GM21529 (cell line): Measurements from ENCODE around the gene SMIM12.
"Not testable (repeated sequence)": the region's sequence is repeated elsewhere in the genome, so short reads cannot be mapped to it uniquely, and the experiment has no call there.

ENCODE experiments used
- ATAC-seq: cut with Tn5 transposase; IDR thresholded peaks from one replicate; pipeline ENCODE4 v1.9.1; 2021; ENCODE audit not compliant: unreplicated experiment

The SMIM12 gene

GRCh38 chr1:34844252-34844634, 15.3 kb downstream of the SMIM12 start:
- ATAC-seq, result no peak

GRCh38 chr1:34843392-34844251, 15.9 kb downstream of the SMIM12 start:
- no peak for ATAC-seq

- ATAC-seq, result no peak
Measured at GRCh38 chr1:34842952-34843371, 16.6 kb downstream of the SMIM12 start.

DNA sequence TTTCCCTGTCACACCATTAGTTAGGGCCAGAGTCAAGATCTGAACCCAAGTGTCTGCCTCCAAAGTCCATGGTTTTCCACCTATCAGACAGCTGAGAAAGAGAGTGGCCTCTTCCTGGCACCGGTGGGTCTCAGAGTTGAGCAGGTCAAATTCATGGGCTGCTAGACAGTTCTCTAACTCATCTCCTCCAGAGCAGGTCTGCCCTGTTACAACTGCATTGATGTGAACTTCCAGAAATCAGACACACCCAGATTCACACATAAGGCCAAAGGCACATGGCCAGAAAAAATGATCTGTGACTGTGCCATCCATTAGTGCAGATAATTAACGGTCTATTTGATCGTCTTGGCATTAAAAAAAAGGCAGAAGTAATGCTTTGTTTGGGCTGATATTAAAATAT, 17.5 kb downstream of the SMIM12 start:
- no peak for ATAC-seq

- ATAC-seq, result no peak
Measured at GRCh38 chr1:34840426-34840825, 19.1 kb downstream of the SMIM12 start.

DNA sequence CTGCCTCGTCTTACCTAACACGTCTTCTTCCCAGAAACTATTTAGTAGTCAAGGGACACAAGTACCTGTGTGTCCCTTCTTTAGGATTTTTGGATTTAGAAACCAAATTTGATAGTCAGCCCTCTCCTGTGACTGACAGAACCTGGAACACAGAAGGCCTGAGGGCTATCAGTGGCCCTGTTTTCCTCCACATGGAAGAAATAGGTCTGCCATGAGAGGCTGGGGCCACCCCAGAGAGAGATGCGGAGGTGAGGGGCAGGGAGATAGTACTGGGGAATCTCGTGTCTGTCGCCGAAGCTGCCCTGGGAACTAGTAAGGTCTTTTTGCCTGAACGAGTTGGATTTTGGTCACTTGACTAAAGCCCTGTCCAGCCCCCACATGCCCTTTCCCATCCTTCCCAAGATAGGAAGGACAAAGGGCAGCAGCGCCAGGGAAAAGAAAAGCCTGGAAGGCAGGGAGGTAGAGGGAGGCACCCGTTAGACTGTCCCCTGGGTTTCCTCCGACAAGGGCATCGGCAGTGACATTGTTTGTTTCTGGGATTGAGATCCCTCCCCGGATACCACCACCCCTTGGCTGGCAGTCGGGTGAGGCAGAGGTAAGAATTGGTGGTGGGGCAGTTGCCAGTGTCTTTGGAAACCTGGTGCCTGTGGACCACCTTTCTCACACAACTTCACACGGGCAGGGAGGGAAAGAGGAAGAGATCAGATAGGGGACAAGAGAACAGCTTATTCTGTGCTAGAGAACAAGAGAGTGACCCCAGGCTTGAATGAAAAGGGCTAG, 19.8 kb downstream of the SMIM12 start:
- ATAC-seq, result no peak

- no peak for ATAC-seq
Measured at GRCh38 chr1:34833711-34834110, 25.8 kb downstream of the SMIM12 start.

- no peak for ATAC-seq
Measured at GRCh38 chr1:34831721-34832246, 27.8 kb downstream of the SMIM12 start.

DNA sequence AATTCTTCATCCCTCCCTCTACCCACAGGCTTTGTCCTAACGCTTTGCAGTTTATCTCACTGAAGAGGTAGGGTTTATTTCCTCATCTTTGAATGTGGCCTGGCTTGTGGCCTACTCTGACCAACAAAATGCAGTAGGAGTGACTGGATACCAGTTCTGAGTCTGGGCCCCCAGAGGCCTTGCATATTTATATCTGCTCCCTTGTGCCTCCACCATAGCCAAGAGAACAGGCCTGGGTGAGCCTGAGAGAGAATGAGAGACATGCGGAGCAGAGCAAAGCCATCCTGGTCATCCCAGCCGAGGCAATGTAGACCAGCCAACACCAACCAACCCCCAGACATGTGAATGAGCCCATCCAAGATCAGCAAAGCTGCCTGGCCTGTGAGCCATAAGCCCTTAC, 30.3 kb downstream of the SMIM12 start:
- no peak for ATAC-seq

- ATAC-seq, result no peak
Measured at GRCh38 chr1:34828611-34829010, 30.9 kb downstream of the SMIM12 start.

DNA sequence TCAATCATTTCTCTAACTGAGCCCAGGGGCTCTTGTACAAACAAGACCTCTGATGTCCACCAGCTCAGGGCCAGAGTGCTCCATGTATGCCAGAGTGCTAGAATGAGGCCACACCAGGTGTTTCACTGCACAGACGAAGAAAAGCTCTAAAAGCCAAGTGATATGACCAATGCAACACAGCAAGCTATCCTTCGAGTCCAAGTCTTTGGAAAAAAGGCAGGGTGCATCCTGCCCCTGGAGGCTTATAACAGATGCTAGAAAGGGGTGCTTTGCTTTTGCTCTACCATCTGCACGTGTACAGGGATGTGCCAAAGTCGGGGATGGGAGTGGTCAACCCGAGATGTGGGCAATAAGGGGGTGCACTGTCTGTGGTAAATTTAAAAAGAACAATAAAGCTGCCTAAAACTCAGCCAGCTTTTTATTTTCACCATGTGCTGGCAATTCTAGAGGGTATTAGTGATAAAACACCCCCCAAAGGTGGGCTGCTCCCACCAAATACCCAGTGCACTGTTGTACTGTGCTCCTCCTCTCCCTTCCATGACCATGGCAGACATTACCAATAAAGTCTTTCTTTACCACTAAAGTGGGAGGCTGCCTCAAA, 32.1 kb downstream of the SMIM12 start:
- no peak for ATAC-seq

GRCh38 chr1:34825455-34826091, 34.0 kb downstream of the SMIM12 start:
- no peak for ATAC-seq

DNA sequence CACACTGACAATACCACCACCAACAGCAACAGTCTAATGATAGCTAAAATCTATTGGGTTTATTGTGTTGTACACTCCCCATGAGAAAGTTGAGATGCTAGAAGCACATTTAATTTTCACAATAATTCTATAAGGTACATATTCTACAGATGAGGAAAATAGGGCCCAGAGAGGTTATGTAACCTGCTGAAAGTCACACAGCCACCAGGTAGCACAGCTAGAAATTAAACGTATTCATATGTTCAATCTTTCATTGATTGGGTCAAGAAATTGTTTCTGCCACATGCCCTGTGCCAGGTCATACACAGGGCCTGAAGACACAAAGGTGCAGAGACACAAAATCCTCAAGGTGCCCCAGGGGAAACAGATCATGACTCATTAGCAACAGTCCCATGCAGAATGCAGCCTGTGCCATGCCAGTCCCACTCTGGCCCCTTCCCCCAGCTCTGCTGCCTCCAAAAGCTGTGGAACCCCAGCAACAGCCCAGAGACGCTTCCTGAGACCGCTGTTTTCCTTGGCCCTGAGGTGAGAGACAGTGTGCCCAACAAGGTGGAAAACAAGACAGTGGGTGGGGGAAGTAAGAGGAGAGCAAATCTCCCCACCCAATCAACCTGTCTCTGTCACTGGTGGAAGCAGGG, 34.6 kb downstream of the SMIM12 start:
- ATAC-seq, result no peak

DNA sequence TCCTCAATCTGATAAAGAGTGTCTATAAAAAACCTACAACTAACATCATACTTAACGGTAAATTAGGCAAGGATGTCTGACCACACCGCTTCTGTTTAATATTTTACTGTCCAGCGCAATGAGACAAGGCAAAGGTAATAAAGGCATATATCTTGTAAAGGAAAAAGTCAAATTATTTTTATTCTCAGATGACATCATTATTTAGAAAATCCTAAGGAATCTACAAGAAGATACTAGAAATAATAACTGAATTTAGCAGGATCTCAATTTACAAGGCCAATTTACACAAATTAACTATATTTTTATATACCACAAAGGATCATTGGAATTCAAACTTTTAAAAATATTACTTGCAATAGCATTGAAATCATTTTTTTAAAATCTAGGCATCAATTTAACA, 37.3 kb downstream of the SMIM12 start:
- ATAC-seq, result no peak

DNA sequence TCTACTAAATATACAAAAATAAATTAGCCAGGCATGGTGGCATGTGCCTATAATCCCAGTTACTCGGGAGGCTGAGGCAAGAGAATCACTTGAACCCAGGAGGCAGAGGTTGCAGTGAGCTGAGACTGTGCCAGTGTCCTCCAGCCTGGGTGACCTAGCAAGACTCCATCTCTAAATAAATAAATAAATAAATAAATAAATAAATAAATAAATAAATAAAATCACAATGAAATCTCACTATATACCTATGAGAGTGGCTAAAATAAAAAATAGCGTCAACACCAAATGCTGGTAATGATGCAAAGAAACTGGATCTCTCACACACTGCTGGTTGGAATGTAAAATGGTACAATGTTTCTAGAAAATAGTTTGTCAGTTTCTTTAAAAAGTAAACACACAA, 40.7 kb downstream of the SMIM12 start:
- not testable (repeated sequence) for ATAC-seq

DNA sequence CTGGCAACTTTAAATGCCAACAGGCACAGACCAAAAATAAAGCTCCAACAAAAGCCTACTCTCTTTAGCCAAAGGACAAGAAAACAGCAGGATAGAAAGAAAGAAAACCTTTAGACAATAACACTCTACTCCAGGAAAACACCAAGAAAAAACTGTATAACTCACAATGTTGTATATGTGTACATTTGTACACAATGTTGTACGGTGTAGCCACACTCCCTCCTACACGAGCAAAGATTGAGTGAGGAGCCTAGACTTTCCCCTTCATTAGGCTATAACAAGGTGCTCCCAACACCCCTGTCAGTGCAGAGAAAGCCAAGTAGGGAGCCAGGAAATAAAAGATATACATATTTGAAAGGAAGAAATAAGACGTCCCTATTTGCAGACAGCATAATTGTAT, 42.8 kb downstream of the SMIM12 start:
- no peak for ATAC-seq

DNA sequence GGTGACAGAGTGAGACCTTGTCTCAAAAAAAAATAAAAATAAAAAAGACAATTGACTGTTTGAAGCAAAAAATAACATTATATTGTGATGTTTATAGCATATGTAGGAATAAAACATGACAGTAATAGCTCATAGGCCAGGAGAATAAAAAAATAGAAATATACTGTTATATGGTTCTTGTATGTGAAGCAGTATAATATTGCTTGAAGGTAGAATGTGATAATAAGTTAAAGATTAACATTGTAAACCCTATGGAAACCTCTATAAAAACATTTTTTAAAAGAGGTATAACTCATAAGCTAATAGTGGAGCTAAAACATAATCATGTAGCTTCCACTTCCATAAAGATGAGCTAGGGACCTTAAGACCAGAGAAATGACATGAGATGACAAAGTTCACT, 43.2 kb downstream of the SMIM12 start:
- ATAC-seq, result no peak

GRCh38 chr1:34810781-34811180, 48.8 kb downstream of the SMIM12 start:
- not testable (repeated sequence) for ATAC-seq

DNA sequence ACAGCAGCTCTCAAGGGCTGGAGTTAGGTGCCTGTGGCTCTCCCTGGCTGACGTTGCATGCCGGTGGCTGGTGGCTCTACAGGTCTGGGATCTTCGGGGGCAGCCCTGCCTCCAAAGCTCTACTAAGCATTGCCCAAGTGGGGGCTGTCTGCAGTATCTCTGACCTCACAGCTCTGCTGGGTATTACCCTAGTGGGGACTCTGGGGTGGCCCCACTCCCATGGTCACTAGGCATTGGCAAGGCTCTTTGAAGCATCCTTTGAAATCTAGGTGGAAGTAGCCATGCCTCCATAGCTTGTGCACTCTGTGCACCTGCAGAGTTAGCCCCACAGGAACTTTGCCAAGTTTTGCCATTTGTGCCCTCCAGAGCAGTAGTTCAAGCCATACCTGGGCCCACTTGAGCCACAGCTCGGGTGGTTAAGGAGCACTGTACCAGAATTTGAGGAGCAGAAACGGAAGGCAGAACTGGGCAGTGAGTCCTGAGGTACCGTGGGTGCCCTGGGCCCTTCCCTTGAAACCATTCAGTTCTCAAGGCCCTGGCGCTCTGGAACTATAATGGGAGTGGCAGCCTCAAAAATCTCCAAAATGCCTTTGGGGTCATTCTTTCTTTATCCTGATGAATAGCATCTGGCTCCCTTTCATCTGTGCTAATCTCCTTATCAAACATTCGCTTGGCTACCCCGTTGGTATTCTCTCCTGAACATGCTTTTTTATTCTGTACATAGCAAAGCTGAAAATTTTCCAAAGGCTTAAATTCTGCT, 51.3 kb downstream of the SMIM12 start:
- ATAC-seq, result no peak

- no peak for ATAC-seq
Measured at GRCh38 chr1:34806396-34806795, 53.2 kb downstream of the SMIM12 start.
